BJ (cell line): ENCODE data around the gene FARP1. TPM values are rescaled to one million over a fixed set of nuclear protein-coding genes. Genes with fewer than 3 reads are reported as not detected.

ENCODE experiments used
- CTCF ChIA-PET: fragments of 350-600 bp; formaldehyde crosslinking; extraction: SDS; loops from one replicate; lab custom pipeline; 2021; ENCODE audit warnings: antibody characterized with exemption, inconsistent platforms; lab: Yijun Ruan, JAX
- POLR2A ChIA-PET: fragments of 300-600 bp; sonication (Branson Sonifier 250); formaldehyde crosslinking; extraction: SDS; loops from one replicate; lab custom pipeline; 2021; ENCODE audit warnings: antibody characterized with exemption; lab: Charles Lee
- DNase-seq: peaks from one replicate; pipeline ENCODE4 v3.0.0-alpha.2; 2011; ENCODE audit warnings: low read depth
- H3K27me3 ChIP-seq: 2 replicates; pipeline ENCODE4 v1.6.0; 2011; ENCODE audit warnings: low read length; ENCODE audit not compliant: control insufficient read depth, insufficient read depth
- H3K36me3 ChIP-seq: 2 replicates; pipeline ENCODE4 v1.5.1; 2011; ENCODE audit warnings: low read length; ENCODE audit not compliant: control insufficient read depth, insufficient read depth
- H3K4me3 ChIP-seq: 2 replicates; pipeline ENCODE4 v1.5.1; 2011; ENCODE audit warnings: low read depth, mild to moderate bottlenecking, control low read depth, low read length
- polyA plus RNA-seq: library from polyadenylated mRNA; depleted of rRNA; stranded (reverse); fragments of >200 nt; gene quantifications from 2 replicates; pipeline ENCODE4 v1.2.3, GENCODE V29; 2011
- TF ChIP-seq, protein P1 (sequence below): IDR thresholded peaks from 2 replicates; pipeline ENCODE4 v1.5.1; 2011; ENCODE audit warnings: low read depth, mild to moderate bottlenecking, control low read depth, inconsistent platforms, low read length, moderate library complexity; ENCODE audit not compliant: insufficient read depth

Gene FARP1
- polyA plus RNA-seq, 1 experiment = 64.0 TPM

DNA sequence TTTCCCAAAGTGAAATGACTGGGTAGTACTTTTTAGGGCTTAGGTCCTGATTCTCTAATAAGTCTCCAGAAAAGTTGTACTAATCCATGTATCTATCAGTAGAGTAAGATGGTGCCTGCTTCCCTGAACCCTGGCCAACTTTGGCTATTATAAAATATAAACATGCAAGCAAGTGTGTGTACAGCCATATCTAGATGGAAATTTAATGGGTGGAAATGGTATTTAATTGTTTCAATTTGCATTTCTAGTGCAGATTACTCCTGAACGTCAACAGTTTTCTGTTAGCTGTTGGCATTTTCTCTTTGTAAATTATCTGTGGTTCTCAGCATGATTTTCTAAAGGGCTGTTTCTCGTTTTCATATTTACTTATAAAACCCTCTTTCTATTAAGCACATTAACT is 221.3 kb downstream of the FARP1 start:
- Histone ChIP-seq H3K27me3 (no peaks in the 10 kb centered on the region), H3K36me3 (no peaks in the 10 kb centered on the region), H3K4me3 (no peak overlapping the region)
- DNase-seq = no peak
- TF ChIP-seq, protein P1, sequence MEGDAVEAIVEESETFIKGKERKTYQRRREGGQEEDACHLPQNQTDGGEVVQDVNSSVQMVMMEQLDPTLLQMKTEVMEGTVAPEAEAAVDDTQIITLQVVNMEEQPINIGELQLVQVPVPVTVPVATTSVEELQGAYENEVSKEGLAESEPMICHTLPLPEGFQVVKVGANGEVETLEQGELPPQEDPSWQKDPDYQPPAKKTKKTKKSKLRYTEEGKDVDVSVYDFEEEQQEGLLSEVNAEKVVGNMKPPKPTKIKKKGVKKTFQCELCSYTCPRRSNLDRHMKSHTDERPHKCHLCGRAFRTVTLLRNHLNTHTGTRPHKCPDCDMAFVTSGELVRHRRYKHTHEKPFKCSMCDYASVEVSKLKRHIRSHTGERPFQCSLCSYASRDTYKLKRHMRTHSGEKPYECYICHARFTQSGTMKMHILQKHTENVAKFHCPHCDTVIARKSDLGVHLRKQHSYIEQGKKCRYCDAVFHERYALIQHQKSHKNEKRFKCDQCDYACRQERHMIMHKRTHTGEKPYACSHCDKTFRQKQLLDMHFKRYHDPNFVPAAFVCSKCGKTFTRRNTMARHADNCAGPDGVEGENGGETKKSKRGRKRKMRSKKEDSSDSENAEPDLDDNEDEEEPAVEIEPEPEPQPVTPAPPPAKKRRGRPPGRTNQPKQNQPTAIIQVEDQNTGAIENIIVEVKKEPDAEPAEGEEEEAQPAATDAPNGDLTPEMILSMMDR = no peak
- ChIA-PET POLR2A (no interaction called here), CTCF (interaction anchor here (0.7 to 1.2 kb wide), 2 partner anchors 9 to 20 kb away, joined by 3 read pairs; no protein-coding TSS in a partner anchor)

DNA sequence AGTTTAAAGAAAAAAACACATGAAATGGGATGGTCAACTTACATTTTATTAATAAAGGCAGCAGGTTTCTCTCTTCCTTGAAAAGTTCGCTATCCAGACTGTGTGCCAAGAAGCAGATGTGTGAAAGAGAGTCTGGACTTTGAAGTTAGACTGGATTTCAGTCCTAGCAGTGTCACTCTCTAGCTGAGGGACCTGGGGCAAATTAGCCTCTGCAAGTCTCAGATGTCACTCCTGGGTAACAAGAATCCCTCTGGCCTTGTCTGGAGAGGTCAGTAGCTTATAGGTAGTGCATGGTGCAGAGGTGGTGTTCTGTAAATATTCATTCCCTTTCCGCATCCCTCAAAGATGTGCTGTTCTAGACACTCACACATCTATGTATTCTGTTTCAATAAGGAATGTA is 221.8 kb downstream of the FARP1 start:
- H3K27me3 ChIP-seq = no peaks in the 10 kb centered on the region
- no peaks in the 10 kb centered on the region for H3K36me3 ChIP-seq
- no peak overlapping the region for H3K4me3 ChIP-seq
- POLR2A ChIA-PET = no interaction called here
- CTCF ChIA-PET = interaction anchor here (0.6 to 0.7 kb wide), 2 partner anchors 13 to 21 kb away, joined by 3 read pairs; no protein-coding TSS in a partner anchor
- no peak for DNase-seq
- TF ChIP-seq, protein P1 = no peak

DNA sequence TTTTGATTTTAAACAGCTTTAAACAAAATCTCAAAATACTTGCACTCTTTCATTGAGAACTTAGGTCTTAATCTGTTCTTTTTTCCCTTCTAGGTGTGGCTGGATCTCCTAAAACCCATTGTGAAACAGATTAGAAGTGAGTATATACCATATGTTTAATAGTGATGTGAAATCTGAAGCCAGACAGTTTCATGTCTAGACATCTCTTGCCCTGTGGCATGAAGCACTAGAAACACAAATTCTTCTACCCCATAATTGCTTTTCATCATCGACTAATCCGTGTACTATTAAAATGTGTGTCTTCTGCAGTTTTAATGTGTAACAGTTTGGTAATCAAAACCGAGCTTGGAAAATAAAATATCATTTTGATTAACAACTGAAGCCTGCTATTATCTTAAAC is 222.4 kb downstream of the FARP1 start:
- ChIA-PET POLR2A (no interaction called here), CTCF (interaction anchor here (0.6 kb wide), 1 partner anchor 13 kb away, joined by 3 read pairs; no protein-coding TSS in a partner anchor)
- Histone ChIP-seq H3K36me3 (no peaks in the 10 kb centered on the region), H3K4me3 (no peak overlapping the region), H3K27me3 (no peaks in the 10 kb centered on the region)
- TF ChIP-seq, protein P1 = no peak
- DNase-seq = no peak

DNA sequence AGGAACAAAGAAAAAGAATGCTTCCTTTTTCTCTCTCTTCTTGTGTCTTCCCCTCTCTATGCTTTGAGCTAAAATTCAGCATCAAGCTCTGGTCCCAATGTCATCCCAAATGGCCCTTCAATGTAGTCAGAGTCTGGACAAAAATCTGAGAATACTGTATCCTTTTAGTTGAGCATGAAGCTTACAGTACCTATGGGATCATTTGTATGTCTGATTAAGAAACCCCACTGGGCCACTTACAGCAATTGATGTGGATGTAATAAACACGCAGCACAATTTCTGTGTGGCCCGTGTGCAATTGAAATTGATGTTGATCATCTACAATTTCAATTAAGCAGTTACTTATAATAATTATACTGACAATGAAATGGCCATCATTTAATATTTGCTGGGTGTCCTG is 223.1 kb downstream of the FARP1 start:
- no peaks in the 10 kb centered on the region for H3K36me3 ChIP-seq
- TF ChIP-seq, protein P1 = no peak
- no peak overlapping the region for H3K4me3 ChIP-seq
- ChIA-PET POLR2A (no interaction called here), CTCF (no interaction called here)
- no peaks in the 10 kb centered on the region for H3K27me3 ChIP-seq
- DNase-seq = no peak

DNA sequence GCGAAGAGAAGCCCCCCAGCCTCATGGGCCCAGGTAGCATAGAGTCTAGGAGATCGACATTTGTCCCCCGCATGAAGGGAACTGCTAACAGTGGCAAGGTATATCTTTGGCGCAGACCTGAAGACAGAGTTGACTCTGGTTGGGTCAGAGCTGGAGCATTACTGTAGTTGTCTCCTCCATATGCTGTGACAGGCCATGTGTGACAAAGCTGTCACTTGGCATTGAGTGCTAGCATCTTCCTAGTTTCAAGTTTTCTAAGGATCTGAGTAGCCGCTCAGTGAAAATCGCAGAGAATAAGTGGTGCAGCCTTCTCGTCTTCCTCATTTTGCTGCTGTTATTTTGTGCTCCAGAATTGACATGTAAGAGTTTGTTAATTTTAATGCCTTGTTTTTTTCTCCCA is 223.5 kb downstream of the FARP1 start:
- Histone ChIP-seq H3K36me3 (no peaks in the 10 kb centered on the region), H3K4me3 (no peak overlapping the region), H3K27me3 (no peaks in the 10 kb centered on the region)
- POLR2A ChIA-PET = interaction anchor here (0.6 kb wide), 1 partner anchor 26 kb away, joined by 4 read pairs; no protein-coding TSS in a partner anchor
- TF ChIP-seq, protein P1 = no peak
- CTCF ChIA-PET = no interaction called here
- no peak for DNase-seq
